ENCODE measurements around the gene GSK3B.
"Not testable (repeated sequence)": the region's sequence is repeated elsewhere in the genome, so short reads cannot be mapped to it uniquely, and the experiment has no call there.

GSK3B gene

DNA sequence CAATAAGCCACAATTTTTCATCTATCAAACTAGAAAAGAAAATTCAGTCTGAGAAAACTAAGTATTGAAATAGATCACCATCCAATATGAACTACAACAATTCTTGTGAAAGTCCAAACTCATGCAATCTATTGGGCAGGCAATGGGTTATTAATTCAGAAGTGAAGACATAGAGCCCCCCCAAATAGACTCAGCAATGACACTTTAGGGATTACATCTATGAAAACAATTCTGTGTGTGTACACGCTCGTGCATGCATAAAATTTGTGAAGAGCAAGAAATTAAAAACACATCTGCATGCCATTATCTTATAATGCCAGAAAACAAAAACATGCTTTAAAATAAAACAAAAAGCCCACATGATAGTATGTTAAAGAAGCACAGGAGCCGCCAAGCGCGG lies 161.0 kb downstream of the GSK3B start:
- no peak for DNase-seq (ENCODE audit: low spot score)

- DNase-seq (ENCODE audit: low spot score) = no peak
Measured at GRCh38 chr3:119930286-119930685, 164.0 kb downstream of the GSK3B start.

DNA sequence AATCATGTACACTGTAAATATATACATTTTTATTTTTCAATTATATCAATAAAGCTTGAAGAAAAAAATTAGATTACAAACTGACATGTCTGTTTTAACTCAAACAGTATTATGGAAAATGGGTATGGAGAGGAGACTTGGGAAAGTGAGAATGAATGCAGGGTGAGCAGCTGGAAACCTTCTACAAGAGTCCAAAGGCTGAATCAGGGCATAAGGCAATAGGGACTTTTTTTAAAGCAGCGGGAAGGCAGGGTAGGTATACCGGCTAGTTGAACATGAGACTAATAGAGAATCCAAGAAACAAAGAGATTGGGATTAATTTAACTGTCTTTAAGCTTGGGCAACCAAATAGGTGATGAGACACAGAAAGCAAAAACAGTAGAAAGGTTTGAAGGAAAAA lies 167.1 kb downstream of the GSK3B start:
- DNase-seq (ENCODE audit: low spot score) = no peak

GRCh38 chr3:119924111-119925094 lies 169.8 kb downstream of the GSK3B start:
- no peak for DNase-seq (ENCODE audit: low spot score)

GRCh38 chr3:119918992-119919933 lies 175.0 kb downstream of the GSK3B start:
- DNase-seq (ENCODE audit: low spot score) = no peak

DNA sequence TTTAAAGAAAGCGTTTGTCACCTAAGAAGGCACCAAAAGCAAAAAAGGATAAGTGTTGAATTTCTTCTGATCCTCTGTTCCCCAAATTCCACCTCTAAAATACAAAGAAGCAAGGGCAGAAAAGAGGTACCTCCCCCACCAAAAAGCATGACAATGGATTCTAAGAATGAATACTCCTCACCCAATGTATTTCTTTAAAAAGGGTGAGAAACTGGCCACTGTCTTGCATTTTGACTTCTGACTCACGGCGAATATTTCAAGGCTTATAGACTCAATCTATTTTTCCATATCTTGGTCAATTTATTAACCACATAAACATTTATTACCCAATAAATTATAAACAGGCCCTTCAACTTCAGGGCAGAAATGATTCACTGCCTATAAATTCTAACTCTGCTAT lies 181.2 kb downstream of the GSK3B start:
- DNase-seq (ENCODE audit: low spot score) = no peak

GRCh38 chr3:119912220-119912619 lies 182.0 kb downstream of the GSK3B start:
- no peak for DNase-seq (ENCODE audit: low spot score)

GRCh38 chr3:119911748-119912147 lies 182.5 kb downstream of the GSK3B start:
- DNase-seq (ENCODE audit: low spot score) = no peak

DNA sequence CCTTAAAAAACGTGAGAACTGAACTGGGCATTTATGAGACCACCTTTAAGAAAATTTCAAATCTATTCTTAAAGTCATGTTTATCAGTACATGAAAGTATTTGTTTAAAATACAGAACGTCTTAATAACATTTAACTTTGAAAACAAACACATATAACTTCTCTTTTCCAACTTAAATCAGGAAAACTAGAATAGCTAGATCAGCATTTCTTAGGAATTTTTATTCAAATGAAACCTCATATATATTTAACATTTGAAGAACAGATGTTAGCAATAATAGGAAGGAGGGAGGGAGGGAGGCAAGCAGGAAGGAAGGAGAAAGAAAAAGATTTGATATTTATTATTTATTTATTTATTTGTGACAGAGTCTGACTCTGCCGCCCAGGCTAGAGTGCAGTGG lies 192.2 kb downstream of the GSK3B start:
- DNase-seq (ENCODE audit: low spot score) = no peak

DNA sequence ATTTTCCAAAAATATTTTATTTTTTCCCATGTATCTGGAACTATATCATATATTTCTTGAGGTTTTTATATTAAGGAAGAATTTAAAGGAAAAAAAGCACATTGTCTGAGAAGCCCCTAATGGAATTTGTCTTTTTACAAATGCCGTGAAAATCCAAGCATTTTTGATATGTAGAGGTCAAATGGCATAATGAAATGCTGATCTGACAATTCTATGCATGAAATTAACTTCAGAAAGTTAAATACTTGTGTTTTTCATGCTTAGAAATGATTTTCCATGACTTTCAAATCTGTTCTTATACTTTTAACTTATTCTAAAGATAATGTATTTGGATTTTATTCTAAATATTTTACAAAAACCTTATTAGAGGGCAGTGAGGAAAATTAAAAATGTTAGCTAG lies 193.1 kb downstream of the GSK3B start:
- no peak for DNase-seq (ENCODE audit: low spot score)

- DNase-seq (ENCODE audit: low spot score) = no peak
Measured at GRCh38 chr3:119899192-119899511, 195.1 kb downstream of the GSK3B start.

DNA sequence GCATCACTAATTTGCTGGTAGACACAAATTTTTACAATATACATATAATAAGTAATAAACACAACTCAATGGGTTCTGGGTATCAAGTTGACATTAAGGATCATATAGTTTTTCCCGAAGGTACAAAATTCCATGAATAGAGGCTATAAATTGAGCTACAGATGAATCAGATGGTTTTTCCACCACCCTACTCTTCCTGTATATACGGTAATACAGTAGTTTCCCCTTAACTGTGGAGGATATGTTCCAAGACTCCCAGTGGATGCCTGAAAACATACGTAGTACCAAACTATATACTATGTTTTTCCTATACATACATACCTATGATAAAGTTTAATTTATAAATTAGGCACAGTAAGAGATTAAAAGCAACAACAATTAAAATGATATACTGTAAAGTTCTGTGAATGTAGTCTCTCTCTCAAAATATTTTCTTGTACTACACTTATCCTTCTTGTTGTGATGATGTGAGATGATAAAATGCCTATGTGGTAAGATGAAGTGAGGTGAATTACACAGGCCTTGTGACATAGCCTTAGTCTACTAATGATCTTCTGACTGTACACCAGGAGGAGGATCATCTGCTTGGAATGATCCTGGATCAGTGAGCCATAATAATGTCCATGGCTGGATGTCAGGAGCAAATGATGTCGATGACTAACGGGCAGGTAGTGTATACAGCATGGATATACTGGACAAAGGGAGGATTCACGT lies 195.6 kb downstream of the GSK3B start:
- DNase-seq (ENCODE audit: low spot score) = no peak

- no peak for DNase-seq (ENCODE audit: low spot score)
Measured at GRCh38 chr3:119894195-119894594, 200.1 kb downstream of the GSK3B start.

- no peak for DNase-seq (ENCODE audit: low spot score)
Measured at GRCh38 chr3:119893769-119894168, 200.5 kb downstream of the GSK3B start.

DNA sequence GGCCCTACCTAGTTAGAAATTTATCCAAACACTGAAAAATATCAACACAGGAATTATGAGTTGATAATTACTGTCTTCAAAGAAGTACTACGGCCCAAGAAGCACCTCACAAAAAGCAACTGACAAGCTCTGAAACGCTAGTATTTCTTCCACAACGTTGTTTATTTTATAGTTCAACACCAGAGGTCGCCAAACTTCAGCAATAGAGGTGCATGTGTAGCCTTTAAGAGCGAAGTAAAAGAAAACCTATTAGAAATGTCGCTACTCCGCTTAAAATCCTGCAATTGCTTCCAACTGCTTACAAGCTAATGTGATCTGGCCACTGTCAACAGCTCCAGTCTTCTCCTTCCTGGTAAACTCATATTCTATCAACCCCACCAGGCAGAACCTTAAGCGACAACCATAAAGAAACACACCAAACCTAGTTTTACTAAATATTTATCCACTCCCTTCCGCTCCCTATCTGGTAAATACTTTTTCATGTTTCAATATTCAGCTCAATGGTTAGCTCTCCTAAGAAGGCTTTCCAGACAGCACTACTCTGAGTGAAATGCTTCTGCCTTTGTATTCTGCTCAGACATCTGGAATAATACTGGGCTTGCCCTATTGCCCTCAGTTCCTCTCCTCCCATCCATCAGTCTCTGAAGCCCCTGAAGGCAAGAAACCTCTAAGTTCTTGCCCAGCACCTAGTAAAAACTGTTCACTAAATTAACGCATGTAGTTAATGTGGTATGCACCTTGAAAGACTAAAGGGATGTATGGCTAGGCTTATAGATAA lies 202.1 kb downstream of the GSK3B start:
- DNase-seq (ENCODE audit: low spot score) = peak; percentile 89

DNA sequence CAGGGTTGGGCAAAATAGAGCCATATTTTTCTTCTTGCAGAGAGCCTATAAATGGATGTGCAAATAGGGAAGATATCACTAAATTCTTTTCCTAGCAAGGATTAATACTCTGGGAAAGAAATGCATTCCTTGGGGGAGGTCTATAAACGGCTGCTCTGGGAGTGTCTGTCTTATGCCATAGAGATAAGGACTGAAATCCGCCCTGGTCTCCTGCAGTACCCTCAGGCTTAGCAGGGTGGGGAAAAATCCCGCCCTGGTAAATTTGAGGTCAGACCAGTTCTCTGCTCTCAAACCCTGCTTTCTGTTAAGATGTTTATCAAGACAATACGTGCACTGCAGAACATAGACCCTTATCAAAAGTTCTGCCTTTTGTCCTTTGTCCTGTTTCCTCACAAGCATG lies 205.6 kb downstream of the GSK3B start:
- not testable (repeated sequence) for DNase-seq (ENCODE audit: low spot score)

- no peak for DNase-seq (ENCODE audit: low spot score)
Measured at GRCh38 chr3:119885746-119886530, 208.3 kb downstream of the GSK3B start.

- no peak for DNase-seq (ENCODE audit: low spot score)
Measured at GRCh38 chr3:119884161-119884557, 210.1 kb downstream of the GSK3B start.

GRCh38 chr3:119883461-119884160 lies 210.6 kb downstream of the GSK3B start:
- DNase-seq (ENCODE audit: low spot score) = no peak

GRCh38 chr3:119880966-119881365 lies 213.3 kb downstream of the GSK3B start:
- DNase-seq (ENCODE audit: low spot score) = no peak

All from pons (tissue), 1 donor.